Activated naive CD4-positive, alpha-beta T cell treated with anti-CD3 and anti-CD28 coated beads, Interleukin-2, amount 50 U/mL, for 24 hours (primary cell): Measurements from ENCODE around the gene CLIP2.
"Not testable (repeated sequence)": the region's sequence is repeated elsewhere in the genome, so short reads cannot be mapped to it uniquely, and the experiment has no call there.

Source experiments
- H3K27ac Mint-ChIP-seq: one replicate; pipeline ENCODE4 v1.8.0; 2021; ENCODE audit warnings: mild to moderate bottlenecking, mixed read lengths
- H3K27me3 Mint-ChIP-seq: one replicate; pipeline ENCODE4 v1.8.0; 2021; ENCODE audit warnings: mixed read lengths
- H3K36me3 Mint-ChIP-seq: one replicate; pipeline ENCODE4 v1.8.0; 2021; ENCODE audit warnings: mixed read lengths
- H3K4me1 Mint-ChIP-seq: one replicate; pipeline ENCODE4 v1.8.0; 2021; ENCODE audit warnings: mixed read lengths
- H3K4me3 Mint-ChIP-seq: one replicate; pipeline ENCODE4 v1.8.0; 2021; ENCODE audit warnings: mild to moderate bottlenecking, mixed read lengths
- H3K9me3 Mint-ChIP-seq: one replicate; pipeline ENCODE4 v1.8.0; 2021; ENCODE audit warnings: mixed read lengths

Gene CLIP2

GRCh38 chr7:74356589-74357315 is 67.5 kb downstream of the CLIP2 start:
- no peak overlapping the region for H3K4me3 Mint-ChIP-seq
- no peak overlapping the region for H3K27ac Mint-ChIP-seq
- H3K36me3 Mint-ChIP-seq, result peaks cover 2% of the 10 kb centered on the region
- H3K27me3 Mint-ChIP-seq, result no peaks in the 10 kb centered on the region
- no peaks in the 10 kb centered on the region for H3K4me1 Mint-ChIP-seq
- no peaks in the 10 kb centered on the region for H3K9me3 Mint-ChIP-seq

GRCh38 chr7:74360008-74360407 is 70.8 kb downstream of the CLIP2 start:
- no peak overlapping the region for H3K4me3 Mint-ChIP-seq
- no peaks in the 10 kb centered on the region for H3K9me3 Mint-ChIP-seq
- peaks cover 2% of the 10 kb centered on the region for H3K36me3 Mint-ChIP-seq
- no peaks in the 10 kb centered on the region for H3K27me3 Mint-ChIP-seq
- H3K27ac Mint-ChIP-seq, result no peak overlapping the region
- H3K4me1 Mint-ChIP-seq, result no peaks in the 10 kb centered on the region

GRCh38 chr7:74362266-74362665 is 73.1 kb downstream of the CLIP2 start:
- Mint-ChIP-seq H3K4me1 (no peaks in the 10 kb centered on the region), H3K27me3 (no peaks in the 10 kb centered on the region), H3K4me3 (no peak overlapping the region), H3K9me3 (no peaks in the 10 kb centered on the region), H3K36me3 (no peaks in the 10 kb centered on the region), H3K27ac (no peak overlapping the region)

- H3K27ac Mint-ChIP-seq, result no peak overlapping the region
Measured at GRCh38 chr7:74364061-74364460, 74.9 kb downstream of the CLIP2 start.

GRCh38 chr7:74365322-74366022 is 76.3 kb downstream of the CLIP2 start:
- no peak overlapping the region for H3K4me3 Mint-ChIP-seq
- no peaks in the 10 kb centered on the region for H3K9me3 Mint-ChIP-seq
- no peaks in the 10 kb centered on the region for H3K27me3 Mint-ChIP-seq
- H3K27ac Mint-ChIP-seq, result no peak overlapping the region
- H3K36me3 Mint-ChIP-seq, result no peaks in the 10 kb centered on the region
- no peaks in the 10 kb centered on the region for H3K4me1 Mint-ChIP-seq

More at GRCh38 chr7:74364061-74364460, 74.9 kb downstream of the CLIP2 start:
- Mint-ChIP-seq H3K27me3 (no peaks in the 10 kb centered on the region), H3K4me3 (no peak overlapping the region), H3K36me3 (no peaks in the 10 kb centered on the region), H3K9me3 (no peaks in the 10 kb centered on the region), H3K4me1 (no peaks in the 10 kb centered on the region)

- H3K4me3 Mint-ChIP-seq, result no peak overlapping the region
- H3K9me3 Mint-ChIP-seq, result no peaks in the 10 kb centered on the region
- H3K27me3 Mint-ChIP-seq, result no peaks in the 10 kb centered on the region
- H3K36me3 Mint-ChIP-seq, result no peaks in the 10 kb centered on the region
- no peak overlapping the region for H3K27ac Mint-ChIP-seq
- H3K4me1 Mint-ChIP-seq, result no peaks in the 10 kb centered on the region
Measured at GRCh38 chr7:74371381-74372341, 82.5 kb downstream of the CLIP2 start.

- Mint-ChIP-seq H3K9me3 (no peaks in the 10 kb centered on the region), H3K27ac (no peak overlapping the region), H3K4me3 (no peak overlapping the region), H3K36me3 (no peaks in the 10 kb centered on the region), H3K27me3 (no peaks in the 10 kb centered on the region), H3K4me1 (no peaks in the 10 kb centered on the region)
Measured at GRCh38 chr7:74372511-74373111, 83.4 kb downstream of the CLIP2 start.

- Mint-ChIP-seq H3K9me3 (no peaks in the 10 kb centered on the region), H3K36me3 (no peaks in the 10 kb centered on the region), H3K27ac (no peak overlapping the region), H3K27me3 (no peaks in the 10 kb centered on the region), H3K4me1 (no peaks in the 10 kb centered on the region), H3K4me3 (no peak overlapping the region)
Measured at GRCh38 chr7:74373536-74373935, 84.3 kb downstream of the CLIP2 start.

GRCh38 chr7:74375726-74376220 is 86.6 kb downstream of the CLIP2 start:
- H3K36me3 Mint-ChIP-seq, result no peaks in the 10 kb centered on the region
- H3K4me1 Mint-ChIP-seq, result no peaks in the 10 kb centered on the region
- no peaks in the 10 kb centered on the region for H3K27me3 Mint-ChIP-seq
- no peaks in the 10 kb centered on the region for H3K9me3 Mint-ChIP-seq
- H3K4me3 Mint-ChIP-seq, result no peak overlapping the region
- no peak overlapping the region for H3K27ac Mint-ChIP-seq

- Mint-ChIP-seq H3K27ac (no peak overlapping the region), H3K4me1 (no peaks in the 10 kb centered on the region), H3K27me3 (no peaks in the 10 kb centered on the region), H3K36me3 (no peaks in the 10 kb centered on the region), H3K4me3 (no peak overlapping the region), H3K9me3 (no peaks in the 10 kb centered on the region)
Measured at GRCh38 chr7:74376256-74377036, 87.2 kb downstream of the CLIP2 start.

- H3K4me1 Mint-ChIP-seq, result no peaks in the 10 kb centered on the region
- no peaks in the 10 kb centered on the region for H3K27me3 Mint-ChIP-seq
- H3K4me3 Mint-ChIP-seq, result no peak overlapping the region
- no peaks in the 10 kb centered on the region for H3K36me3 Mint-ChIP-seq
- H3K27ac Mint-ChIP-seq, result no peak overlapping the region
- no peaks in the 10 kb centered on the region for H3K9me3 Mint-ChIP-seq
Measured at GRCh38 chr7:74379938-74380337, 90.7 kb downstream of the CLIP2 start.

- Mint-ChIP-seq H3K4me1 (no peaks in the 10 kb centered on the region), H3K36me3 (no peaks in the 10 kb centered on the region), H3K27ac (no peak overlapping the region), H3K4me3 (no peak overlapping the region), H3K27me3 (no peaks in the 10 kb centered on the region), H3K9me3 (no peaks in the 10 kb centered on the region)
Measured at GRCh38 chr7:74380720-74381119, 91.5 kb downstream of the CLIP2 start.

GRCh38 chr7:74384086-74384485 is 94.9 kb downstream of the CLIP2 start:
- H3K27ac Mint-ChIP-seq, H3K27me3 Mint-ChIP-seq, H3K36me3 Mint-ChIP-seq, H3K4me3 Mint-ChIP-seq, H3K9me3 Mint-ChIP-seq, H3K4me1 Mint-ChIP-seq: not testable (repeated sequence)

GRCh38 chr7:74384854-74385253 is 95.6 kb downstream of the CLIP2 start:
- not testable (repeated sequence) for H3K27me3 Mint-ChIP-seq, H3K4me3 Mint-ChIP-seq, H3K9me3 Mint-ChIP-seq, H3K36me3 Mint-ChIP-seq, H3K27ac Mint-ChIP-seq, H3K4me1 Mint-ChIP-seq

- no peaks in the 10 kb centered on the region for H3K4me1 Mint-ChIP-seq
- H3K27ac Mint-ChIP-seq, result no peak overlapping the region
- H3K4me3 Mint-ChIP-seq, result no peak overlapping the region
- no peaks in the 10 kb centered on the region for H3K27me3 Mint-ChIP-seq
- H3K9me3 Mint-ChIP-seq, result no peaks in the 10 kb centered on the region
- no peaks in the 10 kb centered on the region for H3K36me3 Mint-ChIP-seq
Measured at GRCh38 chr7:74387606-74388005, 98.4 kb downstream of the CLIP2 start.
